K562 (cell line): ENCODE data around the gene FILIP1L. TPM values are rescaled to one million over a fixed set of nuclear protein-coding genes. Genes with fewer than 3 reads are reported as not detected.

ENCODE experiments used
- ATAC-seq: fragments of 200-7000 bp; cut with Tn5 transposase; 3 replicates; pipeline ENCODE4 v1.9.1; 2020; ENCODE audit warnings: moderate library complexity
- BruUV-seq: library from RNA; stranded (reverse); fragments of 400-500 nt; replicated peaks from 2 replicates; lab custom pipeline; 2021; lab: Mats Ljungman, UMichigan
- CTCF ChIA-PET: fragments of 300-600 bp; formaldehyde crosslinking; extraction: SDS; loops from one replicate; lab custom pipeline; 2021; ENCODE audit warnings: low intra/inter-chr PET ratio; lab: Yijun Ruan, JAX
- POLR2A ChIA-PET: fragments of 300-600, 350-650 bp; sonication (Branson Sonifier 250); formaldehyde crosslinking; extraction: SDS; loops from one replicate; lab custom pipeline; 2021; ENCODE audit warnings: antibody characterized with exemption, inconsistent platforms; lab: Yijun Ruan, JAX
- DNase-seq, 4 experiments: peaks; one replicate each; pipeline versions ENCODE4 v3.0.0 to v3.0.0-alpha.2; 2011 to 2018; ENCODE audit warnings: low spot score in 3 of 4, mixed read lengths in 3 of 4; ENCODE audit errors: extremely low read depth in 1 of 4
- FAIRE-seq: peaks from 2 replicates; lab custom pipeline; 2011; peaks lifted over from hg19 to GRCh38; lab: Jason Lieb, UNC
- H2AFZ ChIP-seq: 2 replicates; pipeline ENCODE4 v1.6.0; 2011; ENCODE audit warnings: low read depth, low read length, control low read depth, inconsistent platforms
- H3K27ac ChIP-seq: fragments of 200-600 bp; 3 replicates; pipeline ENCODE4 v1.8.0; 2011; ENCODE audit warnings: low read depth, mild to moderate bottlenecking, control low read depth, inconsistent platforms, low read length, moderate library complexity, mixed read lengths; ENCODE audit errors: extremely low read depth
- H3K27me3 ChIP-seq, 2 experiments: fragments of 300-600 bp in 1 of 2; 2 replicates in 1 of 2; 3 replicates in 1 of 2; pipeline versions ENCODE4 v1.6.0 to v1.8.0; 2011; ENCODE audit warnings: inconsistent platforms in 2 of 2, low read length in 2 of 2, mild to moderate bottlenecking in 1 of 2, mixed read lengths in 1 of 2, moderate library complexity in 1 of 2; ENCODE audit not compliant: control insufficient read depth in 2 of 2, insufficient read depth in 2 of 2
- H3K36me3 ChIP-seq: fragments of 300-600 bp; 3 replicates; pipeline ENCODE4 v1.8.0; 2011; ENCODE audit warnings: mild to moderate bottlenecking, low read length, inconsistent platforms; ENCODE audit not compliant: control insufficient read depth, insufficient read depth
- H3K4me1 ChIP-seq, 2 experiments: fragments of 200-600 bp in 1 of 2; replicated peaks in 1 of 2; 2 replicates in 1 of 2; 3 replicates in 1 of 2; pipeline versions ENCODE4 v1.5.1 to v1.8.0; 2011; ENCODE audit warnings: inconsistent platforms in 2 of 2, low read length in 2 of 2, mild to moderate bottlenecking in 1 of 2, mixed read lengths in 1 of 2, moderate library complexity in 1 of 2; ENCODE audit not compliant: control insufficient read depth in 2 of 2, insufficient read depth in 2 of 2
- H3K4me2 ChIP-seq: 2 replicates; pipeline ENCODE4 v1.6.1; 2011; ENCODE audit warnings: low read length, control low read depth, inconsistent platforms, mixed read lengths; ENCODE audit not compliant: insufficient read depth
- H3K4me3 ChIP-seq: fragments of 200-600 bp; sonication (generic), shearing (Covaris generic); 2 replicates; pipeline ENCODE4 v1.5.1; 2016; ENCODE audit warnings: control low read depth, inconsistent platforms
- H3K79me2 ChIP-seq: fragments of 200-600 bp; 3 replicates; pipeline ENCODE4 v1.8.0; 2011; ENCODE audit warnings: low read length, inconsistent platforms; ENCODE audit not compliant: control insufficient read depth, insufficient read depth
- H3K9ac ChIP-seq, 2 experiments: 2 replicates each; pipeline versions ENCODE4 v1.6.0 to v1.6.1; 2011; ENCODE audit warnings: low read depth in 2 of 2, low read length in 2 of 2, control low read depth in 1 of 2, inconsistent platforms in 1 of 2, mild to moderate bottlenecking in 1 of 2, mixed read lengths in 1 of 2; ENCODE audit not compliant: insufficient read depth in 1 of 2
- H3K9me1 ChIP-seq: one replicate; pipeline ENCODE4 v1.6.0; 2011; ENCODE audit warnings: inconsistent platforms, mild to moderate bottlenecking, low read length, moderate library complexity; ENCODE audit not compliant: control insufficient read depth, insufficient read depth
- H3K9me3 ChIP-seq: replicated peaks from 2 replicates; pipeline ENCODE4 v1.5.1; 2011; ENCODE audit warnings: low read depth, low read length, inconsistent platforms; ENCODE audit not compliant: control insufficient read depth, insufficient read depth
- H4K20me1 ChIP-seq: replicated peaks from 2 replicates; pipeline ENCODE4 v1.6.1; 2011; ENCODE audit warnings: low read length, inconsistent platforms, mixed read lengths; ENCODE audit not compliant: control insufficient read depth, insufficient read depth
- KDM4B ChIP-seq, 2 experiments: fragments of 450-650 bp in 1 of 2; sonication (generic) in 1 of 2; IDR thresholded peaks; 2 replicates each; pipeline ENCODE4 v1.6.1; 2016 to 2017; ENCODE audit warnings: borderline replicate concordance in 2 of 2, antibody characterized with exemption in 1 of 2, low read depth in 1 of 2, mild to moderate bottlenecking in 1 of 2
- NRF1 ChIP-seq, 2 experiments: fragments of 450-650 bp; IDR thresholded peaks in 1 of 2; conservative IDR thresholded peaks in 1 of 2; 2 replicates each; pipeline ENCODE4 v1.6.1; 2014; ENCODE audit warnings: mild to moderate bottlenecking in 2 of 2
- RFX1 ChIP-seq: fragments of 450-650 bp; IDR thresholded peaks from 2 replicates; pipeline ENCODE4 v1.6.1; 2016; ENCODE audit warnings: mild to moderate bottlenecking, moderate library complexity
- SMARCE1 ChIP-seq: fragments of 450-650 bp; IDR thresholded peaks from 2 replicates; pipeline ENCODE4 v1.7.1; 2016; ENCODE audit warnings: mild to moderate bottlenecking
- SNAPC5 ChIP-seq: fragments of 250-450 bp; sonication (Bioruptor Pico); IDR thresholded peaks from 2 replicates; pipeline ENCODE4 v1.8.0; 2021; ENCODE audit warnings: moderate library complexity, mild to moderate bottlenecking, inconsistent platforms
- ZNF316 ChIP-seq: fragments of 450-650 bp; IDR thresholded peaks from 2 replicates; pipeline ENCODE4 v1.6.1; 2016
- WGBS: fragments of 100-300 bp; shearing (Covaris generic); methylation state at CpG from one replicate; pipeline ENCODE4 v1.1.6; 2016; ENCODE audit warnings: low coverage, mixed read lengths; ENCODE audit not compliant: insufficient coverage; ENCODE audit errors: missing lambda C conversion rate; 5-methylcytosine and 5-hydroxymethylcytosine counted together
- in situ Hi-C: fragments of 300-500 bp; cut with MboI; formaldehyde crosslinking; loops from 4 replicates; pipeline ENCODE4 v1.15.0; 2018; ENCODE audit warnings: inconsistent platforms, mixed read lengths
- intact Hi-C: fragments of 100-400 bp; cut with micrococcal nuclease; formaldehyde crosslinking; loops from 2 replicates; pipeline ENCODE4 v1.14.2; 2022
- polyA plus RNA-seq, 8 experiments: library from polyadenylated mRNA; depleted of rRNA in 4 of 8; stranded (reverse) in 5 of 8; unstranded in 3 of 8; fragments of >200 nt; fragmentation: Nextera tagmentation in 2 of 8; fragmentation: Illumina TruSeq in 1 of 8; extraction: Ambion mirVana in 2 of 8; extraction: Trizol in 1 of 8; gene quantifications; 2 replicates each; pipeline versions ENCODE4 v1.2.1 to v1.2.3, GENCODE V29; 2011 to 2014; ENCODE audit warnings: inconsistent platforms in 1 of 8, missing spikeins in 1 of 8
- total RNA-seq, 7 experiments: library from RNA; depleted of rRNA in 6 of 7; stranded (reverse); fragments of >200 nt in 6 of 7; fragmentation: Illumina TruSeq in 2 of 7; extraction: Trizol in 2 of 7; gene quantifications; 2 replicates each; pipeline versions ENCODE4 v1.2.1 to v1.2.3, GENCODE V29; 2011 to 2021; ENCODE audit warnings: low replicate concordance in 1 of 7

The FILIP1L gene
- total and polyA plus RNA-seq, 9 of the 15 experiments (the other 6 are each of a cell fraction or from before 2014, with no cell fraction given), result 0.50 to 2.1 (median 1.1) TPM

- peaks cover 0 to 3% of the 10 kb centered on the region in 2 experiments; a peak in 1 of 5 replicates for H3K4me1 ChIP-seq
- CTCF ChIA-PET, result no interaction called here
- in situ Hi-C loops, result no loop called here
- no peaks in the 10 kb centered on the region for H3K9me1 ChIP-seq
- FAIRE-seq, result no peak
- no peak overlapping the region for H2AFZ ChIP-seq
- no peaks in the 10 kb centered on the region; the same call in 2 of the 3 replicates for H3K79me2 ChIP-seq
- TF ChIP-seq KDM4B (IDR thresholded peaks at IDR 0.05; ENCODE audit: borderline replicate concordance in 2 of 2, low read depth in 1 of 2) (no peak), SNAPC5 (CRISPR knock-in tag) (no peak), NRF1 (conservative IDR thresholded peaks at IDR 0.05 in 1 of 2, IDR thresholded peaks at IDR 0.05 in 1 of 2) (no peak), SMARCE1 (no peak)
- TF ChIP-seq, all 486 proteins: peak for 0
- H3K4me2 ChIP-seq, result no peak overlapping the region
- H3K27me3 ChIP-seq, result no peaks in the 10 kb centered on the region
- H3K36me3 ChIP-seq, result no peaks in the 10 kb centered on the region
- no peak overlapping the region for H3K27ac ChIP-seq
- no peaks in the 10 kb centered on the region for H4K20me1 ChIP-seq
- no peak overlapping the region for H3K4me3 ChIP-seq
- 86% methylated on average over 3 of the region's 3 CpGs for WGBS
- intact Hi-C loops, result no loop called here
- no peak for ATAC-seq
- no peaks in the 10 kb centered on the region for H3K9me3 ChIP-seq
- no peak for DNase-seq
- no TSS peak for BruUV-seq
- H3K9ac ChIP-seq, result no peak overlapping the region
- POLR2A ChIA-PET, result interaction anchor here (0.8 kb wide), 1 partner anchor 218 kb away, joined by 3 read pairs; no protein-coding TSS in a partner anchor
Observed at GRCh38 chr3:99899603-99900002, 214.7 kb downstream of the FILIP1L start.

GRCh38 chr3:99896482-99896881 is 217.8 kb downstream of the FILIP1L start:
- Histone ChIP-seq H3K4me3 (no peak overlapping the region), H3K4me2 (no peak overlapping the region), H3K9ac (no peak overlapping the region), H3K27ac (peak overlapping the region; percentile 44; the same call in 1 of the 3 replicates), H3K79me2 (peaks cover 7% of the 10 kb centered on the region; the same call in 2 of the 3 replicates), H3K9me3 (no peaks in the 10 kb centered on the region), H3K36me3 (no peaks in the 10 kb centered on the region)
- 87% methylated on average over 3 of the region's 3 CpGs for WGBS
- ATAC-seq, result no peak
- POLR2A ChIA-PET, result interaction anchor here (1.2 kb wide), 1 partner anchor 28 kb away, joined by 4 read pairs; no protein-coding TSS in a partner anchor
- CTCF ChIA-PET, result interaction anchor here (0.7 kb wide), 1 partner anchor 344 kb away, joined by 4 read pairs; no protein-coding TSS in a partner anchor
- TF ChIP-seq ZNF316 (no peak), RFX1 (peak; percentile 87)
- TF ChIP-seq, all 486 proteins: peak for 1
- BruUV-seq, result no TSS peak
- H2AFZ ChIP-seq, result no peak overlapping the region
- FAIRE-seq (no peak), DNase-seq (no peak)
- H3K4me1 ChIP-seq, result peaks cover 0 to 3% of the 10 kb centered on the region in 2 experiments; a peak in 1 of 5 replicates
- intact Hi-C loops, result no loop called here
- no peaks in the 10 kb centered on the region for H3K27me3 ChIP-seq
- no peaks in the 10 kb centered on the region for H4K20me1 ChIP-seq
- H3K9me1 ChIP-seq, result no peaks in the 10 kb centered on the region
- in situ Hi-C loops, result no loop called here
